ENCODE measurements around the gene POSTN.

DNA sequence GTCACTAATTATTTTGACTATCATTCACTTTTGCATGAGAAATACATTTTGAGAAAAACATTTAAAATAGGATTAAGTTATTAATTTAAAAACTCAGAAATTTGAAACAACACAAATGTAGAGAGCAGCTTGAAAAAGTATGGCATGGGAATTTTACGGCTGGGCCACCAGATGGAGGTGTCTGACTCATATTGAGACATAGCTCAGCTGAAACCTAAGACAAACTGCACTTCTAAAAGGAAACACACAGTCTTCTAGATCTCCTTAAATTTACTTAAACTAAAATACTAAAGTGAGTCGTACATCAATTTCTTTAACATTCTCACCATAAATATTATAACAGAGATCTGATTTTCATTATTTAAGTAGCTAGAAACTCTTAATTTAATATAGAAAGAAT lies 41.9 kb upstream of the POSTN start:
- TF ChIP-seq CTCF (conservative IDR thresholded peaks at IDR 0.05; ENCODE audit: low read length), result no peak
- no peak for TF ChIP-seq EZH2phosphoT487 (IDR thresholded peaks at IDR 0.05; ENCODE audit: borderline replicate concordance)
